ENCODE data around the gene PPFIBP2. TPM values are rescaled to one million over a fixed set of nuclear protein-coding genes. Genes with fewer than 3 reads are reported as not detected.
A peak's percentile ranks its signal among the peaks of the same experiment; 100 is the strongest.

PPFIBP2 gene
- polyA plus RNA-seq, 1 experiment = 20.6 TPM

DNA sequence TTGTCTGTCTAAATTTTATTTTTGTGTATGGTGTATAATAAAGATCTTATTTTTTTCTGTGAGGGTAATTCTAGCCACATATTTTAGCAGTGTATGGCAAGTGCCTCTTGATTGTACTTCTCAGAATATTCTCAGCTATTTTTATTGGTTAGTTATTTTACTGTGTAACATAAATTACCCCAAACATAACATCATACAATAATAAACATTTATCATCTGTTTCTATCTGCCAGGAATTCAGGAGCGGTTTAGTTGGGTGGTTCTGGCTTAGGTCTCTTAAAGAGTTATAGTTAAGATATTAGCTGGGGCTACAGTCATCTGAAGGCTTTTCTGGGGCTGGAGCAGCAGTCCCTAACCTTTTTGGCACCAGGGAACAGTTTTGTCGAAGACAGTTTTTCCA lies 47.8 kb downstream of the PPFIBP2 start:
- CTCF ChIA-PET = interaction anchor here (0.7 to 2.6 kb wide), 6 partner anchors 10 to 104 kb away, joined by 3 to 17 read pairs (median 4); partner anchors contain the start of gene PPFIBP2

DNA sequence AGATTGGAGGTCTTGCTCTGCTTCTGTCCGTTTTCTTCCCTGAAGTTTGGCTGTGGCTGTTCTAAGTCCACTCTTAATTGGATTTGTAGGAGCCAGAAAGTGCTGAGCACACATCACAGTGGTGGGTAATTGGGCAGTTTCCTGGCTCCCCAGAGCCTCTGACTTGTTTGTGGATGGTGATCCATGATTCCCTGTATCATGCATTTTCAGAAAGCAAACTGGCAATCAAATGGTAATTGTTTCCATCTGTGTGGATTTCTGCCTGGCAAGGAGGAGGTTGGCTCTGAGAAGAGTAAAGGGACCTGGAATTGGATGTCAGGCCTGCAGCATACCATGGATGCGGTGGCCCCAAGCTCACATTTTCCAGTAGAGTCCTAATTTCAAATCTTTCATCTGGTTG lies 49.5 kb downstream of the PPFIBP2 start:
- ChIA-PET CTCF (interaction anchor here (2.6 kb wide), 1 partner anchor 8 kb away, joined by 17 read pairs; no protein-coding TSS in a partner anchor), POLR2A (no interaction called here)
- Histone ChIP-seq H3K27me3 (ENCODE audit: control insufficient read depth, insufficient read depth, low read length) (no peaks in the 10 kb centered on the region), H3K4me3 (ENCODE audit: low read depth, low read length) (no peak overlapping the region), H3K36me3 (ENCODE audit: control insufficient read depth, insufficient read depth, low read length) (no peaks in the 10 kb centered on the region)
- TF ChIP-seq, protein P1, sequence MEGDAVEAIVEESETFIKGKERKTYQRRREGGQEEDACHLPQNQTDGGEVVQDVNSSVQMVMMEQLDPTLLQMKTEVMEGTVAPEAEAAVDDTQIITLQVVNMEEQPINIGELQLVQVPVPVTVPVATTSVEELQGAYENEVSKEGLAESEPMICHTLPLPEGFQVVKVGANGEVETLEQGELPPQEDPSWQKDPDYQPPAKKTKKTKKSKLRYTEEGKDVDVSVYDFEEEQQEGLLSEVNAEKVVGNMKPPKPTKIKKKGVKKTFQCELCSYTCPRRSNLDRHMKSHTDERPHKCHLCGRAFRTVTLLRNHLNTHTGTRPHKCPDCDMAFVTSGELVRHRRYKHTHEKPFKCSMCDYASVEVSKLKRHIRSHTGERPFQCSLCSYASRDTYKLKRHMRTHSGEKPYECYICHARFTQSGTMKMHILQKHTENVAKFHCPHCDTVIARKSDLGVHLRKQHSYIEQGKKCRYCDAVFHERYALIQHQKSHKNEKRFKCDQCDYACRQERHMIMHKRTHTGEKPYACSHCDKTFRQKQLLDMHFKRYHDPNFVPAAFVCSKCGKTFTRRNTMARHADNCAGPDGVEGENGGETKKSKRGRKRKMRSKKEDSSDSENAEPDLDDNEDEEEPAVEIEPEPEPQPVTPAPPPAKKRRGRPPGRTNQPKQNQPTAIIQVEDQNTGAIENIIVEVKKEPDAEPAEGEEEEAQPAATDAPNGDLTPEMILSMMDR (IDR thresholded peaks at IDR 0.05; ENCODE audit: insufficient read depth, low read depth, low read length) = no peak
- no peak for DNase-seq (ENCODE audit: low read depth)

More for the DNA sequence above, 47.8 kb downstream of the PPFIBP2 start:
- no peak overlapping the region for H3K4me3 ChIP-seq (ENCODE audit: low read depth, low read length)
- POLR2A ChIA-PET = interaction anchor here (0.6 kb wide), 1 partner anchor 10 kb away, joined by 3 read pairs; no protein-coding TSS in a partner anchor
- TF ChIP-seq, protein P1 (IDR thresholded peaks at IDR 0.05; ENCODE audit: insufficient read depth, low read depth, low read length) = no peak
- no peaks in the 10 kb centered on the region for H3K27me3 ChIP-seq (ENCODE audit: control insufficient read depth, insufficient read depth, low read length)
- DNase-seq (ENCODE audit: low read depth) = peak; percentile 53
- H3K36me3 ChIP-seq (ENCODE audit: control insufficient read depth, insufficient read depth, low read length) = no peaks in the 10 kb centered on the region

DNA sequence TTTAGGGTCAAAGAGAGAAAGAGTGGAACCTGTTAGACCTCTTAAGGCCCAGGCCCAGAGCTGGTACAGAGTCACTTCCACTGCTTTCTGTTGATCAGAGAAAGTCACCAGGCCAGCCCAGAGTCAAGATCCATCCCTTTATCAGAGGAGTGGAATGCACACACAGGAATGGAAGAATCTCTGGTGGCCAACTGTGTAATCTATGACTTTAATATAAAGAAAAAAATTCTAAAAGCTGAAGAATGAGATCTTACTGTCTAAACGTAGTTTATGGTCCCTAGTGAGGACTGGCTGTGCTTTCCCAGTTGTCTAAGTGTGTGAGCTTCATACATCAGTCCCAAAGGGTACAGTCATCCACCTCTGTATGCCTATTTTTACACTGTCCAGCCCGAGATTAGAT lies 51.0 kb downstream of the PPFIBP2 start:
- no peak overlapping the region for H3K4me3 ChIP-seq (ENCODE audit: low read depth, low read length)
- CTCF ChIA-PET = interaction anchor here (0.8 to 1.7 kb wide), 5 partner anchors 31 to 116 kb away, joined by 3 to 11 read pairs (median 4); partner anchors contain the start of gene PPFIBP2
- POLR2A ChIA-PET = interaction anchor here (0.7 kb wide), 1 partner anchor 75 kb away, joined by 3 read pairs; no protein-coding TSS in a partner anchor
- no peaks in the 10 kb centered on the region for H3K36me3 ChIP-seq (ENCODE audit: control insufficient read depth, insufficient read depth, low read length)
- no peaks in the 10 kb centered on the region for H3K27me3 ChIP-seq (ENCODE audit: control insufficient read depth, insufficient read depth, low read length)
- DNase-seq (ENCODE audit: low read depth) = no peak
- TF ChIP-seq, protein P1 (IDR thresholded peaks at IDR 0.05; ENCODE audit: insufficient read depth, low read depth, low read length) = no peak

DNA sequence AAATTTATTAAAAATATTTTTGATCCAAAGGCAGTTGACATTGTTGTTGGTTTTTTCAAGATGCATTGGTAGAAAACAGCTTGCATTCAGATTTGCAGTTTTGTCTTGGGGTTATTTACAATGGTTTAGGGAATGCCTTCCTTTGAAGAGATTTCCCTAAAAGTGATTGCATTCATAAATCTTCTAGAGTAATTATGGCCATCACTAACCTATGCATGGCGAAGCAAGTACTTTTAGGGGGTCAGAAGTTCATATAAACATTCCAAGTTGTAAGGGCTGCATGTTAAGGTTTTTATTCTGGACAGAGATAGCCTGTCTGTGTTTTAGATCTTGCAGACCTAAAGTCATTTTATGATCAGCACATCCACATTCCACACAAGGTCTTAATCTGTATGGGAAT lies 53.5 kb downstream of the PPFIBP2 start:
- CTCF ChIA-PET = interaction anchor here (9.2 kb wide), 1 partner anchor 87 kb away, joined by 121 read pairs; no protein-coding TSS in a partner anchor
- no peaks in the 10 kb centered on the region for H3K27me3 ChIP-seq (ENCODE audit: control insufficient read depth, insufficient read depth, low read length)
- H3K36me3 ChIP-seq (ENCODE audit: control insufficient read depth, insufficient read depth, low read length) = no peaks in the 10 kb centered on the region
- no peak for DNase-seq (ENCODE audit: low read depth)
- POLR2A ChIA-PET = no interaction called here
- H3K4me3 ChIP-seq (ENCODE audit: low read depth, low read length) = no peak overlapping the region
- TF ChIP-seq, protein P1 (IDR thresholded peaks at IDR 0.05; ENCODE audit: insufficient read depth, low read depth, low read length) = no peak

DNA sequence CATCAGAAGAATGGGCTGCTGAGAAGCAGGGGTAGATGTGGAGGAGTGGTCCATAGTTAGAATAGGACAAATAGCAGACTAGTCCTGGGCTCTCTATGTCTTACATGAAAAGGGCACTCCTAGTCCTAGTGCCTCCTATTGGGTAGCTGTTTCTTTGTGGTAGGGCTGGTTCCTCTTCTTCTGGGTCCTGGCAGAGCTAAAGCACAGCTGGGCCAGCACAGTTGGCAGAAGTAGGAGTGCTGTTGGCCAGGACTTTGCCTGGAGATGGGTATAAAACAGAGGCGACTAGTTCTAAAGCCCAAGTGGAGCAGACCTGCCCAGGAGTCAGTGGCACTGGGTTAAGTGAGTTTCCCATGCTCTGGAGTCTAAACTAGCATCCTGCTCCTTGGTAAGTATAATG lies 55.2 kb downstream of the PPFIBP2 start:
- ChIA-PET CTCF (interaction anchor here (0.9 to 9.2 kb wide), 4 partner anchors 54 to 107 kb away, joined by 3 to 121 read pairs (median 73); partner anchors contain the start of gene PPFIBP2), POLR2A (no interaction called here)
- H3K36me3 ChIP-seq (ENCODE audit: control insufficient read depth, insufficient read depth, low read length) = no peaks in the 10 kb centered on the region
- H3K27me3 ChIP-seq (ENCODE audit: control insufficient read depth, insufficient read depth, low read length) = no peaks in the 10 kb centered on the region
- H3K4me3 ChIP-seq (ENCODE audit: low read depth, low read length) = no peak overlapping the region
- no peak for DNase-seq (ENCODE audit: low read depth)
- TF ChIP-seq, protein P1 (IDR thresholded peaks at IDR 0.05; ENCODE audit: insufficient read depth, low read depth, low read length) = no peak
